GM21576 (cell line): ENCODE results near the gene SLC45A3.

Experiments used
- ATAC-seq: cut with Tn5 transposase; IDR thresholded peaks from one replicate; pipeline ENCODE4 v1.9.1; 2021; ENCODE audit warnings: mild to moderate bottlenecking, moderate library complexity; ENCODE audit not compliant: unreplicated experiment

SLC45A3 gene

GRCh38 chr1:205610901-205611466, 69.3 kb downstream of the SLC45A3 start:
- no peak for ATAC-seq

- no peak for ATAC-seq
Measured at GRCh38 chr1:205610036-205610435, 70.3 kb downstream of the SLC45A3 start.
